Measurements from ENCODE around the gene CD79A.
A peak's percentile ranks its signal among the peaks of the same experiment; 100 is the strongest.

Gene CD79A

DNA sequence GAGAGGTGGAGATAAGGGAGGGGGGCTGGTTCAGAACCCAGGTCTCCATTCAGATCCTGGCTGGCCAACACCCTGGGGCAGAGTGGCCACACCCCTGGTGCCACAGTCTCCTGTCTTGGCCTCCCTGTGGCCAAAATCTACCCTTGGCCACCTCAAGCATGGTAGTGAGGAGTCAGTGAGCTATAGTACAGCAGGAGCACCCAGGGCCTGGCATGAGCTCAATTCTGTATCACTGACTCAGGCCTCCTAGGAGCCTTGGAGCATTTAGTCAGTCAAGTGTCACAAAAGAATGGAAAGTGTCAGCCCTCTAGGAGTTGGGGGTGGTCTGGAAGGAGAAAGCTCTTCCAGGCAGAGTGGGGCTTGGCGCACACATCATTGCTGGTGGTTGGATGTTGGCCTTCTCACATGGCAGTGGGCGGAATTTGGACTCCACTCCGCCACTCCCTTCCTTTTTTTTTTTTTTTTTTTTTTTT is 6.6 kb upstream of the CD79A start:
- Histone ChIP-seq H3K27ac (replicated peaks) (peak overlapping the region; percentile 41), H3K4me3 (replicated peaks; ENCODE audit: insufficient read depth, low read length) (no peak overlapping the region), H3K27me3 (ENCODE audit: insufficient read depth, poor library complexity, severe bottlenecking) (no peaks in the 10 kb centered on the region)
- TF ChIP-seq, protein P1, sequence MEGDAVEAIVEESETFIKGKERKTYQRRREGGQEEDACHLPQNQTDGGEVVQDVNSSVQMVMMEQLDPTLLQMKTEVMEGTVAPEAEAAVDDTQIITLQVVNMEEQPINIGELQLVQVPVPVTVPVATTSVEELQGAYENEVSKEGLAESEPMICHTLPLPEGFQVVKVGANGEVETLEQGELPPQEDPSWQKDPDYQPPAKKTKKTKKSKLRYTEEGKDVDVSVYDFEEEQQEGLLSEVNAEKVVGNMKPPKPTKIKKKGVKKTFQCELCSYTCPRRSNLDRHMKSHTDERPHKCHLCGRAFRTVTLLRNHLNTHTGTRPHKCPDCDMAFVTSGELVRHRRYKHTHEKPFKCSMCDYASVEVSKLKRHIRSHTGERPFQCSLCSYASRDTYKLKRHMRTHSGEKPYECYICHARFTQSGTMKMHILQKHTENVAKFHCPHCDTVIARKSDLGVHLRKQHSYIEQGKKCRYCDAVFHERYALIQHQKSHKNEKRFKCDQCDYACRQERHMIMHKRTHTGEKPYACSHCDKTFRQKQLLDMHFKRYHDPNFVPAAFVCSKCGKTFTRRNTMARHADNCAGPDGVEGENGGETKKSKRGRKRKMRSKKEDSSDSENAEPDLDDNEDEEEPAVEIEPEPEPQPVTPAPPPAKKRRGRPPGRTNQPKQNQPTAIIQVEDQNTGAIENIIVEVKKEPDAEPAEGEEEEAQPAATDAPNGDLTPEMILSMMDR (IDR thresholded peaks at IDR 0.05; ENCODE audit: insufficient read depth, low read length), result no peak
- TF ChIP-seq POLR2AphosphoS5 (IDR thresholded peaks at IDR 0.05; ENCODE audit: low read depth), result peak; percentile 17; the same call in 1 of the 2 replicates
- peak in 1 of 2 experiments; percentile 45 for DNase-seq (ENCODE audit: low read depth in 1 of 2, low spot score in 1 of 2)

DNA sequence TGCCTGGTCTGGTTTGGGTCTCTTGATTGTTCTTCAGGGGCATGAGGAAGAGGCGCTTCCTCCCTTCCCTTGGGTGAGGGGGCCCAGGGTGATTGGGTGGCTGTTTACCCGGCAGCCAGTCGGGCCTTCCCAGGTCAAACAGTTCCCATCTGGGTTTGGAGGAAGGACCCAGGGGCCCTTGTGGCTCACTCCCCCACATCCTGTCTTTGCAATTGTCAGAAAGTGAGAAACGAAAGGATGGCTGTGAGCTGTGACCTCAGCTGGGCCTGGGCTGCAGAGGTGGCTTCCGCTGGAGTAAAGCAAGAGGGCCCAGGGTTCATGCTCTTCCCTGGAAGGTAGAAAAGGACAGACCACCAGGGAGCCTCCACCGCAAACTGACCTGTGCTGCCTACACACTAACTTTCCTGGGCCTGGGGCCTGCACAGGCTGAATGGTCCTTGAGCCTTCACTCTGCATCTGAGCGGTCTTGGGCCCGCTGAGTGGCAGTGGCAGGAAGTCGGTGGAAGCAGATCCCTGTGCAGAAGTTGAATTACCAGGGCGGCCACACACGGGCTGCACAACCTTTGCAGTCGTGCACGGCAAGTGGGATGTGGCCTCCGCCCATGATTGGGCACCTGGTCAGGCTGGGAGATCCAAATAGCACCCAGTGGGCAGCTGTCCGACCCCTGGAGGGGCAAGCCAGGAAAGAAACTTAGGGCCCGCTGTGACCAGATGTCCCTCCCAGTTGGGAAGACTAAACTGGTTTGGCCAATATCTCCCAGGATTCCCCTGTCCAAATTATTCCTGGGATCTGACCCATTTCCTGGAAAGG is 5.3 kb upstream of the CD79A start:
- peak; percentile 78 for TF ChIP-seq SPI1 (IDR thresholded peaks at IDR 0.05; ENCODE audit: borderline replicate concordance, low read depth)
- TF ChIP-seq POLR2AphosphoS5 (IDR thresholded peaks at IDR 0.05; ENCODE audit: low read depth), result peak; percentile 98
- TF ChIP-seq, protein P1 (IDR thresholded peaks at IDR 0.05; ENCODE audit: insufficient read depth, low read length), result no peak
- TF ChIP-seq, protein P2, sequence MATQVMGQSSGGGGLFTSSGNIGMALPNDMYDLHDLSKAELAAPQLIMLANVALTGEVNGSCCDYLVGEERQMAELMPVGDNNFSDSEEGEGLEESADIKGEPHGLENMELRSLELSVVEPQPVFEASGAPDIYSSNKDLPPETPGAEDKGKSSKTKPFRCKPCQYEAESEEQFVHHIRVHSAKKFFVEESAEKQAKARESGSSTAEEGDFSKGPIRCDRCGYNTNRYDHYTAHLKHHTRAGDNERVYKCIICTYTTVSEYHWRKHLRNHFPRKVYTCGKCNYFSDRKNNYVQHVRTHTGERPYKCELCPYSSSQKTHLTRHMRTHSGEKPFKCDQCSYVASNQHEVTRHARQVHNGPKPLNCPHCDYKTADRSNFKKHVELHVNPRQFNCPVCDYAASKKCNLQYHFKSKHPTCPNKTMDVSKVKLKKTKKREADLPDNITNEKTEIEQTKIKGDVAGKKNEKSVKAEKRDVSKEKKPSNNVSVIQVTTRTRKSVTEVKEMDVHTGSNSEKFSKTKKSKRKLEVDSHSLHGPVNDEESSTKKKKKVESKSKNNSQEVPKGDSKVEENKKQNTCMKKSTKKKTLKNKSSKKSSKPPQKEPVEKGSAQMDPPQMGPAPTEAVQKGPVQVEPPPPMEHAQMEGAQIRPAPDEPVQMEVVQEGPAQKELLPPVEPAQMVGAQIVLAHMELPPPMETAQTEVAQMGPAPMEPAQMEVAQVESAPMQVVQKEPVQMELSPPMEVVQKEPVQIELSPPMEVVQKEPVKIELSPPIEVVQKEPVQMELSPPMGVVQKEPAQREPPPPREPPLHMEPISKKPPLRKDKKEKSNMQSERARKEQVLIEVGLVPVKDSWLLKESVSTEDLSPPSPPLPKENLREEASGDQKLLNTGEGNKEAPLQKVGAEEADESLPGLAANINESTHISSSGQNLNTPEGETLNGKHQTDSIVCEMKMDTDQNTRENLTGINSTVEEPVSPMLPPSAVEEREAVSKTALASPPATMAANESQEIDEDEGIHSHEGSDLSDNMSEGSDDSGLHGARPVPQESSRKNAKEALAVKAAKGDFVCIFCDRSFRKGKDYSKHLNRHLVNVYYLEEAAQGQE (IDR thresholded peaks at IDR 0.05; ENCODE audit: insufficient replicate concordance, low read depth), result peak; percentile 39
- peak; percentile 49; the same call in 1 of the 2 replicates for TF ChIP-seq GABPA (IDR thresholded peaks at IDR 0.05; ENCODE audit: low read depth)
- peak overlapping the region; percentile 72 for H3K27ac ChIP-seq (replicated peaks)
- DNase-seq (ENCODE audit: low read depth in 1 of 2, low spot score in 1 of 2), result peak in 1 of 2 experiments; percentile 96
- no peak overlapping the region for H3K4me3 ChIP-seq (replicated peaks; ENCODE audit: insufficient read depth, low read length)
- H3K27me3 ChIP-seq (ENCODE audit: insufficient read depth, poor library complexity, severe bottlenecking), result no peaks in the 10 kb centered on the region

DNA sequence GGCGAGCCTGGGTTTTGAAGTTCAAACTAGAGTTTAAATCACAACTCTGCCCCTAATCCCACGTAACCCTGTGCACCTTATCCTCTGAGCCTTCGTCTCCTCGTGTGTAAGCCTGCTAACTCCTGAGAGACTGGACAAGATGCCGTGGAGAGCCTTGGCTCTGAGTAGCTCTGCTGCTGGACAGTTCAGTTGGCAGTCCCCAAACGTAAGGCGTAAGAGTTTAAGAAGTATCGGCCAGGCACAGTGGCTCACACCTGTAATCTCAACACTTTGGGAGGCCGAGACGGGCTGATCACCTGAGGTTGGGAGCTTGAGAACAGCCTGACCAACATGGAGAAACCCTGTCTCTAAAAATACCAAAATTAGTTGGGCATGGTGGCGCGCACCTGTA is 4.7 kb upstream of the CD79A start:
- no peak for DNase-seq (ENCODE audit: low read depth in 1 of 2, low spot score in 1 of 2)
- peak overlapping the region; percentile 72 for H3K27ac ChIP-seq (replicated peaks)

More for the DNA sequence above, 4.7 kb upstream of the CD79A start:
- no peak for TF ChIP-seq SPI1 (IDR thresholded peaks at IDR 0.05; ENCODE audit: borderline replicate concordance, low read depth)
- no peak for TF ChIP-seq POLR2AphosphoS5 (IDR thresholded peaks at IDR 0.05; ENCODE audit: low read depth)
- TF ChIP-seq, protein P2 (IDR thresholded peaks at IDR 0.05; ENCODE audit: insufficient replicate concordance, low read depth), result no peak
- no peak for TF ChIP-seq GABPA (IDR thresholded peaks at IDR 0.05; ENCODE audit: low read depth)
- TF ChIP-seq, protein P1 (IDR thresholded peaks at IDR 0.05; ENCODE audit: insufficient read depth, low read length), result no peak
- H3K27me3 ChIP-seq (ENCODE audit: insufficient read depth, poor library complexity, severe bottlenecking), result no peaks in the 10 kb centered on the region
- H3K4me3 ChIP-seq (replicated peaks; ENCODE audit: insufficient read depth, low read length), result no peak overlapping the region

Measured in HL-60 (cell line).